ENCODE measurements around the gene XIRP1.

GRCh38 chr3:39226106-39226741 is 33.8 kb upstream of the XIRP1 start:
- TF ChIP-seq POLR2A (IDR thresholded peaks at IDR 0.05) (no peak), CTCF (IDR thresholded peaks at IDR 0.05) (no peak)

Data from Peyer's patch (tissue), 4 donors.